ENCODE measurements around the gene DSCAM. TPM values are rescaled to one million over a fixed set of nuclear protein-coding genes. Genes with fewer than 3 reads are reported as not detected.

The DSCAM gene
- total and polyA plus RNA-seq, 2 donors (not counting 1 experiment from before 2014, with no cell fraction given) = under 0.01 to 0.01 TPM

DNA sequence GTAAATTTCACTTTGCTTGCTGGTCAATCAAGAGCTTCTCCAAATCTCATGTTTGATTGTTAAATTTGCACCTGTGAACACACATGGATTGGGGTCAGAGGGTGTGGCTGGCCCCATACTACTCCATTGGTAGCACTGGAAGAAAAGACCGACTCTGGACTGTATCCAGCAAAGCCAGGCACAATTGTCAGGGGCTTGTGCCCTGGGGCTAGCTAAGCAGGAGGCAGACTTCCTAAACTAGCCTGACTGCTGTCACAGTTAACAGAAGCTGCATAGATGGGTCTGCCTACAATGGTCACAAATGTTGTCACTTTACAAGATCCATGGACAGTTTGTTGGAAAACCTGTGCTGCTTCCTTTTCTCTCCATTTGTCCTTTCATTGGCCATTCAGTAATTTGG is 421.0 kb downstream of the DSCAM start:
- Histone ChIP-seq H3K79me2 (ENCODE audit: control insufficient read depth, insufficient read depth, low read length) (no peaks in the 10 kb centered on the region), H2AFZ (ENCODE audit: low read length) (no peak overlapping the region), H3K9ac (ENCODE audit: insufficient read depth, low read length) (no peak overlapping the region), H3K36me3 (ENCODE audit: control insufficient read depth, insufficient read depth, low read length) (no peaks in the 10 kb centered on the region), H3K27ac (ENCODE audit: insufficient read depth, low read length) (no peak overlapping the region), H3K4me2 (ENCODE audit: extremely low read depth, insufficient read depth, low read length) (no peak overlapping the region), H3K4me1 (ENCODE audit: control insufficient read depth, extremely low read depth, insufficient read depth, low read length) (no peaks in the 10 kb centered on the region), H3K4me3 (replicated peaks in 1 of 4; ENCODE audit: control extremely low read depth in 1 of 4, insufficient read depth in 1 of 4, low read depth in 3 of 4, low read length in 4 of 4) (no peak overlapping the region), H3K9me3 (ENCODE audit: control insufficient read depth, insufficient read depth, low read depth, low read length) (no peaks in the 10 kb centered on the region), H4K20me1 (ENCODE audit: control insufficient read depth, extremely low read depth, insufficient read depth, low read length) (no peaks in the 10 kb centered on the region), H3K27me3 (ENCODE audit: control insufficient read depth, insufficient read depth, low read length) (no peaks in the 10 kb centered on the region)
- no peak for DNase-seq (ENCODE audit: low read depth in 2 of 2)
- TF ChIP-seq EZH2 (IDR thresholded peaks at IDR 0.05; ENCODE audit: low read length, missing control alignments) = no peak
- TF ChIP-seq, protein P1, sequence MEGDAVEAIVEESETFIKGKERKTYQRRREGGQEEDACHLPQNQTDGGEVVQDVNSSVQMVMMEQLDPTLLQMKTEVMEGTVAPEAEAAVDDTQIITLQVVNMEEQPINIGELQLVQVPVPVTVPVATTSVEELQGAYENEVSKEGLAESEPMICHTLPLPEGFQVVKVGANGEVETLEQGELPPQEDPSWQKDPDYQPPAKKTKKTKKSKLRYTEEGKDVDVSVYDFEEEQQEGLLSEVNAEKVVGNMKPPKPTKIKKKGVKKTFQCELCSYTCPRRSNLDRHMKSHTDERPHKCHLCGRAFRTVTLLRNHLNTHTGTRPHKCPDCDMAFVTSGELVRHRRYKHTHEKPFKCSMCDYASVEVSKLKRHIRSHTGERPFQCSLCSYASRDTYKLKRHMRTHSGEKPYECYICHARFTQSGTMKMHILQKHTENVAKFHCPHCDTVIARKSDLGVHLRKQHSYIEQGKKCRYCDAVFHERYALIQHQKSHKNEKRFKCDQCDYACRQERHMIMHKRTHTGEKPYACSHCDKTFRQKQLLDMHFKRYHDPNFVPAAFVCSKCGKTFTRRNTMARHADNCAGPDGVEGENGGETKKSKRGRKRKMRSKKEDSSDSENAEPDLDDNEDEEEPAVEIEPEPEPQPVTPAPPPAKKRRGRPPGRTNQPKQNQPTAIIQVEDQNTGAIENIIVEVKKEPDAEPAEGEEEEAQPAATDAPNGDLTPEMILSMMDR (conservative IDR thresholded peaks at IDR 0.05 in 1 of 2, IDR thresholded peaks at IDR 0.05 in 1 of 2; ENCODE audit: low read depth in 1 of 2, low read length in 2 of 2) = no peak

GRCh38 chr21:40422896-40423635 is 423.9 kb downstream of the DSCAM start:
- H3K79me2 ChIP-seq (ENCODE audit: control insufficient read depth, insufficient read depth, low read length) = no peaks in the 10 kb centered on the region
- no peaks in the 10 kb centered on the region for H3K9me3 ChIP-seq (ENCODE audit: control insufficient read depth, insufficient read depth, low read depth, low read length)
- no peak overlapping the region for H3K27ac ChIP-seq (ENCODE audit: insufficient read depth, low read length)
- no peak overlapping the region for H3K9ac ChIP-seq (ENCODE audit: insufficient read depth, low read length)
- no peaks in the 10 kb centered on the region for H3K36me3 ChIP-seq (ENCODE audit: control insufficient read depth, insufficient read depth, low read length)
- no peak overlapping the region for H3K4me2 ChIP-seq (ENCODE audit: extremely low read depth, insufficient read depth, low read length)
- no peak overlapping the region for H2AFZ ChIP-seq (ENCODE audit: low read length)
- DNase-seq (ENCODE audit: low read depth in 2 of 2) = no peak
- no peaks in the 10 kb centered on the region for H4K20me1 ChIP-seq (ENCODE audit: control insufficient read depth, extremely low read depth, insufficient read depth, low read length)
- no peaks in the 10 kb centered on the region for H3K4me1 ChIP-seq (ENCODE audit: control insufficient read depth, extremely low read depth, insufficient read depth, low read length)
- H3K27me3 ChIP-seq (ENCODE audit: control insufficient read depth, insufficient read depth, low read length) = no peaks in the 10 kb centered on the region
- H3K4me3 ChIP-seq (replicated peaks in 1 of 4; ENCODE audit: control extremely low read depth in 1 of 4, insufficient read depth in 1 of 4, low read depth in 3 of 4, low read length in 4 of 4) = no peak overlapping the region
- TF ChIP-seq, protein P1 (conservative IDR thresholded peaks at IDR 0.05 in 1 of 2, IDR thresholded peaks at IDR 0.05 in 1 of 2; ENCODE audit: low read depth in 1 of 2, low read length in 2 of 2) = no peak
- no peak for TF ChIP-seq EZH2 (IDR thresholded peaks at IDR 0.05; ENCODE audit: low read length, missing control alignments)

- Histone ChIP-seq H3K4me3 (replicated peaks in 1 of 4; ENCODE audit: control extremely low read depth in 1 of 4, insufficient read depth in 1 of 4, low read depth in 3 of 4, low read length in 4 of 4) (no peak overlapping the region), H3K27ac (ENCODE audit: insufficient read depth, low read length) (no peak overlapping the region), H3K9me3 (ENCODE audit: control insufficient read depth, insufficient read depth, low read depth, low read length) (no peaks in the 10 kb centered on the region), H3K79me2 (ENCODE audit: control insufficient read depth, insufficient read depth, low read length) (no peaks in the 10 kb centered on the region), H3K4me1 (ENCODE audit: control insufficient read depth, extremely low read depth, insufficient read depth, low read length) (no peaks in the 10 kb centered on the region), H3K27me3 (ENCODE audit: control insufficient read depth, insufficient read depth, low read length) (no peaks in the 10 kb centered on the region), H3K9ac (ENCODE audit: insufficient read depth, low read length) (no peak overlapping the region), H3K4me2 (ENCODE audit: extremely low read depth, insufficient read depth, low read length) (no peak overlapping the region), H3K36me3 (ENCODE audit: control insufficient read depth, insufficient read depth, low read length) (no peaks in the 10 kb centered on the region), H2AFZ (ENCODE audit: low read length) (no peak overlapping the region), H4K20me1 (ENCODE audit: control insufficient read depth, extremely low read depth, insufficient read depth, low read length) (no peaks in the 10 kb centered on the region)
- TF ChIP-seq EZH2 (IDR thresholded peaks at IDR 0.05; ENCODE audit: low read length, missing control alignments) = no peak
- TF ChIP-seq, protein P1 (conservative IDR thresholded peaks at IDR 0.05 in 1 of 2, IDR thresholded peaks at IDR 0.05 in 1 of 2; ENCODE audit: low read depth in 1 of 2, low read length in 2 of 2) = no peak
- no peak for DNase-seq (ENCODE audit: low read depth in 2 of 2)
Observed at GRCh38 chr21:40421121-40421520, 425.8 kb downstream of the DSCAM start.
